GM19438 (cell line): Measurements from ENCODE around the gene ABHD12.

Source experiments
- ATAC-seq: cut with Tn5 transposase; IDR thresholded peaks from one replicate; pipeline ENCODE4 v1.9.1; 2021; ENCODE audit warnings: low read depth; ENCODE audit not compliant: unreplicated experiment

The ABHD12 gene

DNA sequence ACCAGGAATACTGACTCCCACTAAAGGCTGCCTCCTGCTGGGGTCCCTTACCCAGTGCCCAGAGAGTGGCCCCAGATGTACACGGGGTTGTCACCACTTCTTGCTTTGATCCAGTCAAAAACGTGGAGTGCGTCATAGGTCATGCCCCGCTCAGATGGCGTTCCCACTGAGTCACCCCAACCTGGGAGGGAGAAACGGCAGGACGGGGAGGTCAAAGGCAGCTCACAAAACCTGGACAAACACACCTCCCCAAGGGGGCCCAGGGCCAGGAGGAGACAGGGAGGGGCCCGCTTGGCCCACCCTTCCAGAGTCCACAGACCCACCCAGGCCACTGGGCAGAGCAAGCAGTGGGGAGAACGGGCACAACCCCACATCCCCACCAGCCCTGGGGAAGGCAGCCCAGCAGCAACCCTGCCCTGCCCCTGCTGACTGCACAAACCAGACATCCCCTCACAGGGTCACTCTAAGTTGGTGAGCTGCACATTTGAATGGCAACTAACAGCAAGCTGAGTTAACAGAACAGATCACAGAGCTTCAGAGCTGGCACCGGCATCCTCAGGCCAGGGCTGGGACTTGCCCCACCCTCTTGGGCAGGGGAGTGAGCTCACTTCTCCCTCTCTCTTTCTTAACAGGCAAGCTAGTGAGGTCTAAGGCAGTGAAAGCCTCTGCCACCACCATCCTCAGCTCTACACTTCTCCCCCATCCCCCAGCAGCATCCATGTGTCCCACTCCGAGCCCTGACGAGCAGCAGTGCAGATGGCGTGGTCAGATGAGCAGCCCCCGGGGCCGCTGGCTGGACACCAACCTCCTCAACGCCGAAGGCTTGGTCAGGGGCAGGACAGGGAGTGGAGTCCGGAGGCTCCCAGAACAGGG lies 81.0 kb downstream of the ABHD12 start:
- no peak for ATAC-seq

DNA sequence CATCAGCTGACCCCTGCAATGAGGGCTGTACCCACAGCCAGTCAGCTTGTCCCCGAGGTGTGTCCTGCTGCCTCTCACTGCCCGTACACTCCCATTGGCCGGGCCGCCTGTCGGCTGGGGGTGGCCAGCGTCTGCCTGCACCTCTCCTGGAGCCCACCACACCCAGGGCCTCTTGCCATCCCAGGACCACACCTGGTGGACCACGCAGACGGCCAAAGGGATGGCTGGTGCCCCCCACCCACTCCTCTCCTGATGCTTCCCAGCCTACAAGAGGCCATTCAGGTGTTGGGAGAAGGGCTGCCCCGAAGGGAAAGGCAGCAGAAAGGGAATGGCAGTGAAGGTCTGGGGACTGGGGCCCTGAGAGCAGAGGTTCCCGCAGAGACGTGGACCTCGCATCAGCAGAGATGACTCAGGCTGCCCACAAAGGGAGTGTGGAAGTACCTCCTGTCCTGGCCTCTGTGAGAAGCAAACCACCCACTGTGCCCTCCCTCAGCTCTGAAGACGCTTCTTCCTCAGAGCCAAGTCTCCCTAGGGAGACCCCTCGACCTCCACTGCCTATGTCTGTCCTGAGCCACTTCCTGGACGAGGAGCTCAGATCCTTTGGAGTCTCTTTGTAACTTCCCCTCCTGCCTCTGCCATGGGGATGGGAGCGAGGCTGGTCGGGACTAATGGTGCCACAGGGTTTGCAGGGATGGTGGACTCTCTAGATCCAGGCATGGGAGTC lies 81.8 kb downstream of the ABHD12 start:
- no peak for ATAC-seq

DNA sequence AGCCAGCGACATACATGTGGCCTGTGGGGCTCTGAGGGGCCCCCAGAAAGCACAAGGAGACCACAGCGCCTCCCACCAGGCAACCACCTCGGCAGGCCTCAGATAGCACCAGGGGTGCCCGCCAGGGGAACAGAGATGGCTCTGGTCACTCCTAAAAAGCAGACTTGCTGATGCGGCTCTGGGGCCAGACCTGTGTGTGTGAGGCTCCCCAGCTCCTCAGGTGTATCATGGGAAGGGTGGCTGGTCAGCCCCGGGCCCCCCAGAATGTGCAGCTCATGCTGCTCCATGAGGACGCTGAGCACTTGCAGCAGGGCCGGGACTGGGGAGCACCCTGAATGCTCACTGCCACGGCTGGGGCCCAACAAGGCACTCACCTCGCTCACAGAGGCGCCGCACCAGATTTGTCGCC lies 82.5 kb downstream of the ABHD12 start:
- ATAC-seq: no peak

DNA sequence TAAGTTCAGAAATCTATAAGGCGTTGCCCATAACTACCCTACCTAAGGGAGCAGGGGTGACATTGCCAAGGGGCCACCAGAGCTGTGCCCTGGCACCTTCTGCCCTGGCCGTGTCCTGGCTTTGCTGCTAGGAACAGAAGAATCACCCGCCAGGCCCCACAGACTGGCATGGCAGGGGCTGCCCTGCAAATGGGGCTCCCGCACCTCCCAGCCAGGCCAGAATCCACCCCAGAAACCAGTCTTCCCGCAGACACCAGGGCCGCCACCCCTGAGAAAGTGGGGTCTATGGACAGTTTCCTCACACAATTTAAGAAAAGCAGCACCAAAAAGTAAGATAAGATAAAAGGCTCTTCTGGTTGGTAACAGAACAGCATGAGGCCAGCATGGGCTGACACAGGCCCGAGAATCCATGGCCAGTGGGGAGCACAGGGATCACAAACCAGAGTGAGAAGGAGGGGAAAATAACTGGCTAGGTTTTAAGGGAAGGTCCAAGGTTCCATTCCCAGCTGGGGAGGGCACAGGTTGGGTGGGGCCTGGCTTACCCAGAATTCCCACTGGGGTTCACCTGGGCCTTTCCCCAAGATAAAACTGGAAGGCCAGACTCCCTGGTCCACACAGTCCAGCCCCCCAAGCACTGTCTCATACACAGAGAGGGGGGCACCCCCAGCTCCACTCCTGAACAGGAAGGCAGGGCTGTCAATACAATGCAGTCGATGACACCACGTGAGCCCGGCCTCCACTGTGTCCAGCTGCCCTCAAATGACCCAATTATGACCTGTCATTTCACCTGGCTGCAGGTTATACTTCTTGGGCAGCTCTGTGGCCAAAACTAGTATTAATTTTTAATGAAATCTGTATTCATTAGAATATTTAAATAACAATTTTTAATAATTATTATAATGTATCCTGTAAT lies 83.4 kb downstream of the ABHD12 start:
- no peak for ATAC-seq

DNA sequence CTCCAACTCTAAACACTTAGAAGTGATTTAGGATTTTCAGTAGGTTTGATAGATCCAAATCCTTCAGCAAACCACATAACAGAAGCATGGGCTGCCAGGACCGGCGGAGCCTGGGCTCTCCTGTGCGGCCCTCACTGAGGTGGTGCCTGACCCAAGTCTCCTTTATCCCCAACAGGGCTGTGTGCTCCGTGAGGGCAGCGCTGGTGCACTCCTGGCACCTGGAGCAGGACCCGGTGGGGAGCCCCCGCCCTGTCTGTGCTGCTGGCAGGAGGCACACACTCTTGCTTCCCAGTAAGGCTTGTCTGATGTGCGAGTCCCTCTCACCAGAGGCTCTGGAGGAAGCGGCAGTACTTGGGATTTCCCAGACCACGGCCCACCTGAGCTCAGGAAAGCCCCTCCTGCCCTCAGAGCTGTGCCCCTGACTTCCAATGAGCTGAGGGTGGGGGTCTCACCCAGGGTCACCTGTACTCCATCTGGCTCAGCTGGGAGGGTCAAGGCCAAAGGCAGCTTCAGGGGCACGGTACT lies 86.5 kb downstream of the ABHD12 start:
- ATAC-seq: no peak

DNA sequence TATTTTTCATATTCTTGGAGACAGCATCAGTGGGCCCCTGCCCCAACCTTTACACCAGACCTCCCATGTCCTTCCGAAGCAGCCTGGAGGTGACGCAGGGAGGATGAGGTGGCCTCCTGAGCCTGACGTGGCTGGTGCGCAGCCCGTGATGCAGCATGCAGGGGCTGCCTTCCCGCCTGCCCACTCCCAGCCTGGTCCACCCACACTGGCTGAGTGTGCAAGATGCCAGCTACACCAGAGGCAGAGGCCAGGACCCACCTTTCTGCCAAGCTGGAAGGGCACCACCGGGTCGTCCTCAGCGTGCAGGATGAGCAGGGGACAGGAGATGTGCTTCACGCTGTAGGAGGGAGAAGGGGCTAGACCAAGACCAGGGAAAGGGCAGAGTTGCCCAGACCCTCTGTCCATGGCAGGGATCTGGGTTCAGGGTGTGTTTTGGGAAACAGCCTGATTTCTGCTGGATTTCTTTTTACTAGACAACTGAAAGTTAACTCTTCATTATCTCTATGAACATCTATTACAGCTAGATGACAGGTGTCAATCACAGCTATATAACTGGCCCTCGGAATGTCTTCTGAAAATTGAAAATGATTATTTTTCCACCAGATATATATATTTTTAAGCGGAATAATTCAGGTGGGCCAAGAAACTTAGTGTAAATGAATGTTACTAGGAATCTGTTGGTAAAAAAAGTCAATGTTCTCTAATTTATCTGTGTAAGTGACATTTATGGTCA lies 87.2 kb downstream of the ABHD12 start:
- no peak for ATAC-seq

DNA sequence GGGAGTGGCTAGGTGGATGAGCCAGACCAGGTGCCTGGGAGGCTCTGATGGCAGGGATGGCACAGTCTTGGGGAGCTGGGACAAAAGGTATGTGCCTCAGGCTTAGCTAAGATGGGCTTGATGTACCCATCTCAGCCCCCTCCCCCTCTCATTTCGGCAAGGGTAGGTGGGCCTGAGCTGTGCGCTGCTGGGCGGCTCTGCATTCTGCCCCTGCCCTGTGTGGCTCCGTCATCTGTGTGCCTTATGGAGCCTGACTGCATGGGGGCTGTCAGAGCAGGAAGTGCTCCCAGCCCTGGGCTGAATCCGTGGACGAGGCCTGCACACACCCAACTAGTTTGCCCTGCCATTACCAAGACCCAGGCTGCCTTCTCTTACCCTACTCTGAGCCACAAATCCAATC lies 88.0 kb downstream of the ABHD12 start:
- no peak for ATAC-seq

DNA sequence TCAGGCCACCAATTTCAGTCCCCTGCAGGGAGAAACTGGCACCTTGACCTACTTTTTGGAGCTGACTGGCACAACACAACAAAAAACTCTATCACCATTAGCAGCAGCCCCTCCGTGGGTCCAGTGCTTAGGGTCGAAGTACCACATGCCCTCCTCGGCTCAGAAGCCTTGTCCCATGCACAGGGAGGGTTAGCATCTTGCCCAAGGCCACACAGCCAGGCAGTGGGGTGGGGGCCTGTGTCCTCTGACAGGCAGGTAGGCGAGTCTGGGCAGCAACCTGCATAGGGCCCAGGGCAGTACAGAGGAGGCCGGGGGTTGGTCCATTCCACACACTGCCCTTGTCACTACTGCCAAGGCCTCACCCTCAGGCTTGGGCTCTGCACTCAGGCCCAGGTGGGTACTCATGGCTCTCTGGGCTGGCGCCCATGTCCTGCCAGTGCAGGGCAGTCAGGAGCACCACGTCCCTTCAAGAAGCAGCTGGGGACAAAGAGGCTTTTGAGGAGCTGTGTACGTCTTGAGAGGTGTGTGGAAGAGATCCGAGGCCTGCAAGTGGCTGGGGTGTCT lies 89.2 kb downstream of the ABHD12 start:
- no peak for ATAC-seq

DNA sequence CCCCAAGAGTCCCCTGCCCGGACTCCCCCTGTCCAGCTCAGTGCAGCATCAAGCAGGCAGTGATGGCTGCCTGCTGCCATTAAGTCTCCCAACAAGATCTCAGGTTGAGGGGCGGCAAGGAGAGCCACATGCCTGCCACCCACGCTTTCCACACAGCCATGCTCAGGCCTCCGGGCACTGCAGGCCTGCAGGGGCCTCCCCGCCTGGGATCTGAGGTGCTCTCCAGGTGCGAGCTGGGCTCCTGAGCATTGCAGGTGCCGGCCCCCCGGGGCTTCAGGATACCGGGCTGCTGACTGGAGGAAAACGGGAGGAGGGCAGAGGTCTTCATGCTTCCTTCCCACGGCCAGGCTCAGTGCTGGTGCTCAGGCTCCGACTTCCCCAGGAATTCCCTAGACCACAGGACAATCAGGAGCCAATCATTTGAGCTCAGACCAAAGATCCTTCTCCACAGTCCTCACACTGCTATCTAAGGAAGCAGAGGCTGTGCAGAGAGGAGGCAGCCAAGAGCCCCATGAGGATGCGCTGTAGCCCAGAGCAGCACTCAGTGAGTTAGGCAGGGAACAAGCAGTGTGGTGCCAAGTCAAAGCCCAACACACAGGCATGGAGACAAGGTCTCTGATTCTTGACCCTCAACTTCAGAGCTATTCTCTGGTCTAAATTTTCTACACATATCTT lies 90.0 kb downstream of the ABHD12 start:
- no peak for ATAC-seq

DNA sequence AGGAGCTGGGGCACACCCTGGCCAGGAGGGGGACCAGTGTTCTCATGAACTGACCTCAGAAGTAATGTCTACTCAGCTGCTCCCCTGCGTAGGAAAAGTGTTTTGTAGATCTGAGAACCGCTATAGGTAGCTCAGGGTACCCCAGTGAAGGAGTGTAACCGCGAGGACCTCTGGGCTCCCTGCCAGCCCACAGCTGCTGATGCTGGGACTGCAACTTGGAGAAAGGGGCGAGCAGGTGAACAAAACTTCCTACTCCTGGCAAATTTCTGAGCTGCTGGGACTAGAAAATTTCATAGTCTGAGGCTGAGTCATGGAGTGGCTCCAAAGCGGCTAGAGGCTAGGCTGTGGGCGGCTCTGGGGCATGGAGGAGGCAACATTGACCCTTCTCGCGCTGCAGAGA lies 90.8 kb downstream of the ABHD12 start:
- ATAC-seq: no peak

DNA sequence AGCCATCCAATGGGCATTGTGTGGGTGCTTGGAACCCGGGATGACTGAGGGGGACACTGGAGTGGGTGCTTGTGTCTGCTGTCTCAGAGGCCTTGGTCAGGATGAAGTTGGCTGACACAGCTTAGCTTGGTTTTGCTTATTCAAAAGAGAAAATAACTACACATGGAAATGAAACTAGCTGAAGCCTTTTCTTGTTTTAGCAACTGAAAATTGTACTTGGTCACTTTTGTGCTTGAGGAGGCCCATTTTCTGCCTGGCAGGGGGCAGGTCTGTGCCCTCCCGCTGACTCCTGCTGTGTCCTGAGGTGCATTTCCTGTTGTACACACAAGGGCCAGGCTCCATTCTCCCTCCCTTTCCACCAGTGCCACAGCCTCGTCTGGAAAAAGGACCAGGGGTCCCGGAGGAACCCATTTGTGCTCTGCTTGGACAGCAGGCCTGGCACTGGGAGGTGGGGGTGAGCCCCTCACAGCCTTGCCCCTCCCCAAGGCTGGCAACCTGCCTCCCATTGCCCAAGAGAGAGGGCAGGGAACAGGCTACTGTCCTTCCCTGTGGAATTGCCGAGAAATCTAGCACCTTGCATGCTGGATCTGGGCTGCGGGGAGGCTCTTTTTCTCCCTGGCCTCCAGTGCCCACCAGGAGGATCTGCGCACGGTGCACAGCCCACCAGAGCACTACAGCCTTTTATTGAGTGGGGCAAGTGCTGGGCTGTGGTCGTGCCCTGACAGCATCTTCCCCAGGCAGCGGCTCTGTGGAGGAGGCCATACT lies 93.3 kb downstream of the ABHD12 start:
- ATAC-seq: peak; percentile 69

DNA sequence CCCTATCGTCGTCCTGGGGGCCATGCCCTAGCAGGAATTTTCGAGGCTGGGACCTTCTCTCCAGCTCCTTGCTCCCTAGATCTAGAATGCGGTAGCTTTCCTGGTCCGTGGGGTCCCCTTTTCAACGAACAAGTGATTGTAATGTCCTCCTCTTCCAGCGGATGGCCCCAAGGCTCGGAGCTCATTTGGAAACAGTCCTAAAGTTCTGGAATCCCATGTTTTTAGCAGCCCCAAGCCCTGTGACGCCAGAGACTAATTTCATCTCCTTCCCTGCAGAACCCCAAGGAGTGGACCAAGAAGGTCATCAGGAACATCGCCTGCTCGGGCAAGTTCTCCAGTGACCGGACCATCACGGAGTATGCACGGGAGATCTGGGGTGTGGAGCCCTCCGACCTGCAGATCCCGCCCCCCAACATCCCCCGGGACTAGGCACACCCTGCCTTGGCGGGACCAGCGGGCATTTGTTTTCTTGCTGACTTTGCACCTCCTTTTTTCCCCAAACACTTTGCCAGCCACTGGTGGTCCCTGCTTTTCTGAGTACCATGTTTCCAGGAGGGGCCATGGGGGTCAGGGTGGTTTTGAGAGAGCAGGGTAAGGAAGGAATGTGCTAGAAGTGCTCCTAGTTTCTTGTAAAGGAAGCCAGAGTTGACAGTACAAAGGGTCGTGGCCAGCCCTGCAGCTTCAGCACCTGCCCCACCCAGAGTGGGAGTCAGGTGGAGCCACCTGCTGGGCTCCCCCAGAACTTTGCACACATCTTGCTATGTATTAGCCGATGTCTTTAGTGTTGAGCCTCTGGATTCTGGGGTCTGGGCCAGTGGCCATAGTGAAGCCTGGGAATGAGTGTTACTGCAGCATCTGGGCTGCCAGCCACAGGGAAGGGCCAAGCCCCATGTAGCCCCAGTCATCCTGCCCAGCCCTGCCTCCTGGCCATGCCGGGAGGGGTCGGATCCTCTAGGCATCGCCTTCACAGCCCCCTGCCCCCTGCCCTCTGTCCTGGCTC lies 94.2 kb downstream of the ABHD12 start:
- ATAC-seq: peak; percentile 40

DNA sequence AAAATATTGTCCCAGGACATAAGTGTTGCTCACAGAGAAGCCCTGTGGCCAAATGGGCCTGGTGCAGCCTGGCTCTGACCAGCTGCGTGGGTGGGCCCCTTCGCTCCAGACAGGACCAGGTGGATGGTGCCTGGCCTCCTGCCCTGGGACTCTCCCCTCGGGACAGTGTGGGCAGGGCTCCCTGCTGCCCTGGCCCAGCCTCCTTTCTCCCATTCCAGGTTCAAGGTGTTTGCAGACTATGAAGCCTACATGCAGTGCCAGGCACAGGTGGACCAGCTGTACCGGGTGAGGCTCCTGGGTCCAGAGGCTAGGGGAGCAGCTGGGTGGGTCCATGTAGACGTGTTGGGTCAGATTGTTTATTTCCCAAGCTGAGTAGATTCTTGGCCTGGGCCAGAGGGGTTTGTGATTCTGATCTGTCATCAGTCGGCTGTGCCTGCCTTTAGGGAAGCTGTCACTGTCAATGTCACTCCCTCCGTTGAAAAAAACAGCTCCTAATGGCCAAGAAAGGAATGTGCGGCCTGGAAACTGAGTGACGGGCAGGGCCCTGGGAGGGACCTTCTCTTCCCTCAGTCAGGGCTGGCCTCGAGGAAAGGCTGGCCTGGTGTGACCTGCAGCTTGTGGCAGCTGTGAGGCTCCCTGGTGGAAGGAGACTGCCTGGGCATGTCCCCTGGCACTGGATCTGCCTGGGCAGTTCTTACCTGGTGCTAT lies 95.1 kb downstream of the ABHD12 start:
- ATAC-seq: no peak

DNA sequence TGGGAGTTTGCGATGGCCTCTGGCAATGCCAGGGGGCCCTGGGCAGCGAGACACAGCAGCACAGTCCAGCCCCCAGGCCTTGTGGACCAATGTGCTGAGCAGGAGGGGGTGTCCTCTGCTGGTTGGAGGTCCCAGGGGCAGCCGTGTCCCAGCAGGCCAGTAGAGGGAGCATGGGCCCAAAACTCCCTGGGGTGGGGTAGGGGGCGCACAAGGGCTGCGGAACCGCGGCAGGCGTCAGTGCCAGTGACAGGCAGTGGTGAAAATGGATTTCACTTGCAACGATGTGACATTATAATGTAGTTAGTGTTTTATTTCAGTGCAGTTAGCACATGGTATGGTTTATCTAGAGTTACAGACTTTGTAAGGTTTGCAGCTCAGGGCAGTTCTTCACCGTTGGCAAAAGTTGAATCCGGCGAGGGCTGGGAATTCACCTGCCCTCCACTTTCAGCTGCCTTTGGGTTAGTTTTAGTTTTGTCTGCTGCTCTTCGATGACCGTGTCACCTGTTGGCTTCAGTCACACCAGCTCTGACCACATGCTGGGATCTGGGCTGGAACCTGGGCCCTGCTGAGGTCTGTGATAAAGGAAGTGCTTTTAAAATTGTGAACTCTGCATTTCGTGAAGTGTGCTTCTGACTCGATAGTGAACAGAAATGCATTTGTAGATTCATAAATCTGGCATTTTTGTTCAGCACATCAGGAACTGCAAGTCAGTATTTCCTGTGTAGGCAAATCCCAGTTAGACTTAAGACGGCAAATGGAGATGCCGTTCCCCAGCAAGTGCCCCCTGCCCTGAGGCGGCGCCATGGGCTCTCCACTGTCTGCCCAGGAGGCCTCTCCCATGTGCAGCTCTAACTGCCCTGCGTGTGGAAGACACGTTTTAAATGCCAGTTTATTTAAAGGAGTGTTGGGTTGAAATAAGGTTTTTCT lies 95.9 kb downstream of the ABHD12 start:
- no peak for ATAC-seq

DNA sequence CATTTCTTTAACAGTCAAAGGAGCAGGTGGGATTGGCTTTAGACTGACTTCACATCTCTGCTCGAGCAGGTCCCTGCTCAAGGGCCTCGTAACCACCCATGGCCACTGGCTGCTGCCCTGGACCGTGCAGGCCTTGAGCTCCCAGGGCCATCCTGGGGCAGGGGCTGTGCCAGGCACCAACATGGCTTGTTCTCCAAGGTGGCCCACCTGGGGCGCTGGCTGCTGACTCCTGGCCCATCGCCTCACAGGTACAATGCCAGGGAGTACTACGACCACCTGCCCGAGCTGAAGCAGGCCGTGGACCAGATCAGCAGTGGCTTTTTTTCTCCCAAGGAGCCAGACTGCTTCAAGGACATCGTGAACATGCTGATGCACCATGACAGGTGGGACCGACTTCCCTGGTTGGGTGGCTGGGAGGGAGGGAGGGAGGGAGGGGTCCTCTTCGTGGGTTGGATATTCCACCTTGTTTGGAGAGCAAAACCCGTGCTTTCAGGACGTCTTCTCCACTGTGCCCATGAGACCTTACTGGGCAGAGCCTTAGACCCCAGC lies 96.7 kb downstream of the ABHD12 start:
- ATAC-seq: no peak
